HG03280 (cell line): ENCODE results near the gene RNF25.
"Not testable (repeated sequence)": the region's sequence is repeated elsewhere in the genome, so short reads cannot be mapped to it uniquely, and the experiment has no call there.

Source experiments
- ATAC-seq: cut with Tn5 transposase; IDR thresholded peaks from one replicate; pipeline ENCODE4 v1.9.1; 2021; ENCODE audit warnings: mild to moderate bottlenecking, moderate library complexity; ENCODE audit not compliant: unreplicated experiment

Gene RNF25

DNA sequence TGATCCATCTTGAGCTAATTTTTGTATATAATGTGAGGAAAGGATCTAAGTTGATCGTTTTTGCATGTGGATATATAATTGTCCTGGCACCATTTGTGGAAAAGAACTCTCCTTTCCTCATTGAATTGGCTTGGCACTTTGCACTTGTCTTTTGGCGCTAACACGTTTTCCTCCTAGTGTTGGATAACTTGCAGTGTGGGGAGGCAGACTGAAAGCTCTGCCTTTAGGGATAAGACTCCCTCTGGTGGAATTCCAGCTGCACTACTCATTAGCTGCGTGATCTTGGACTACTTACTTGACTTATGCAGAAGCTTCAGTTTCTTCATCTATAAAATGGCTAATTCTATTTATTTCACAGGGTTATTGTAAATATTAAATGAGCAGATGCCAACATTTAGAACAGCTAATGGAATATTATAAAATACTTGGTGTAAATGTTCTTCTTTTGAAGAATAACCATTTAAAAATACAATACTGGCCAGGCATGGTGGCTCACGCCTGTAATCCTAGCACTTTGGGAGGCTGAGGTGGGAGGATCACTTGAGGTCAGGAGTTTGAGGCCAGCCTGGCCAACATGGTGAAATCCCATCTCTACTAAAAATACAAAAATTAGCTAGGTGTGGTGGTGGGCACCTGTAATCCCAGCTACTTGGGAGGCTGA is 15.7 kb upstream of the RNF25 start:
- ATAC-seq: not testable (repeated sequence)

DNA sequence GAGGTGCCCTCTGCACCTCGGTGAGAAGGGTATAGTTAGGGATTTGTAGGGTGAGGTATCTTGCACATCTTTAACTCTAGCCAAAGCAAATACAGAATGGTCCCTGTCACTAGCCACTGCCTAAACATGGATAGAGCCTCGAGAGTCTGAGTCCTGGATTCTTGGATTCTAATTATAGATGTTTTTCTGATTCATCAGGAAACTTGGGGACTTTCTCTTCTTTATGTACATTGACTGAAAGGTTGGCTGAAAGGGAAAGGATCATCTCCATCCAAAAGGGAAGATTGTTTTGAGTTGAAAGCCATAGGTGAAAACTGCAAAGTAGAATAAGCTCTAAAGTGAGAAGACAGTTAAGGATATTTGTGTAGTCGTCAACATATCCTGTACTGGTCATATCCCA is 8.3 kb upstream of the RNF25 start:
- no peak for ATAC-seq

DNA sequence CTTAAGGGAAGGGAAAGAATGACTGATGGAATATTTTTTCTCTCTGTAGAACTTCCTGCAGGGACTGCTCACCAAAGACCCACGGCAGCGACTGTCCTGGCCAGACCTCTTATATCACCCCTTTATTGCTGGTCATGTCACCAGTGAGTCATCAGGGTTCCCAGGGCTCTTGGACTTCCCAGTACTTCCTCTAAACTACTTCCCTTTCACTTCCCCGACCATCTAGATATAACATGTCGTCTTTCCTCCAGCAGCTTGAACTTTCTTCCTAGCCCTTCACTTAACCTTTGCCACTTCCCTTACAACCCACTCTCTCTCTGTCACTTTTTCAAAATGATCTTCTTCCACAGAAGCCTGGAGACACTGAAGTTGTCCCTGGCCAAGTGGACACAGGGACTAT is 7.3 kb upstream of the RNF25 start:
- no peak for ATAC-seq

DNA sequence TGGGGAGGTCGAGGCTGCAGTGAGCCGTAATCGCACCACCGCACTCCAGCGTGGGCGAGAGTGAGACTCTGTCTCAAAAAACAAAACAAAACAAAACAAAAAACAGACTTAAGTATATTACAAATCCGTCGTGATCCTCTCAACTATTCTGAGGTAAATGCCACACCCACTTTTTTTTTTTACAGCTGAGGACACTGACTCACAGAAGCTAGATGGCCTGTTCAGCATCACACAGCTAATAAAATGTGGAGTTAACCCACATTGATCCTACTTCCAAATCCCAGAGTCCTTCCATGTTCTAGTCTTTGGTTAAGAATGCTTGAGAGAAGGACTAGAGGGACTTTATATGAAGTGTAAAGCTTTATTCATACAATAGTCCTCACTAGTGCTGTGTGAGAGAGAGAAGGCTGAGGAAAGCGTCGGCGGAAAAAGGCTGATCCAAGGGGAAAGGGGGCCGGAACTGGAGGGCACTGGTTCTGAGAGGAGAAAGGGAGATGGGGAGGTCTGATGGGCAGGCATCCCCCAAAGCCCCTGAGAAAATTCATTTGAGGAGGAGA is 627 bp downstream of the RNF25 start:
- no peak for ATAC-seq

DNA sequence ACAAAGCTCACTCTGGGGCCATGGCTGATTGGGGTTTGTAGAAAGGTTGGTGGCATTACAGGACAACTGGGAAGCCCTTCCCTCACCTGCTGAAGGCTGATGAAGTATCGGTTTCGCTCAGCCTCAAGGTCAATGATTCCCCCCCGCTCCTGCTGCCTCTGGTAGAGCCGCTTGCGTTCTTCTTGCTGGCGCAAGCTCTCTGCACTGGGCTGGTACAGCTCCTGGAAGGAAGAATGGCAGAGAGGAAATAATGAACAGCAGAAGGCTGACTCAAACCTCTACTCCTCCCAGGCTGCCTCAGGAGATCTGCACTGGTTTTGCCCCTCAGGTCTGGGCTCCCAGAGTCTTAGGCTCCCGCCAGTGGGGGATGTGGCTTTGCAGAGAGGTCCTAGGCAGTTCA is 7.1 kb downstream of the RNF25 start:
- no peak for ATAC-seq

DNA sequence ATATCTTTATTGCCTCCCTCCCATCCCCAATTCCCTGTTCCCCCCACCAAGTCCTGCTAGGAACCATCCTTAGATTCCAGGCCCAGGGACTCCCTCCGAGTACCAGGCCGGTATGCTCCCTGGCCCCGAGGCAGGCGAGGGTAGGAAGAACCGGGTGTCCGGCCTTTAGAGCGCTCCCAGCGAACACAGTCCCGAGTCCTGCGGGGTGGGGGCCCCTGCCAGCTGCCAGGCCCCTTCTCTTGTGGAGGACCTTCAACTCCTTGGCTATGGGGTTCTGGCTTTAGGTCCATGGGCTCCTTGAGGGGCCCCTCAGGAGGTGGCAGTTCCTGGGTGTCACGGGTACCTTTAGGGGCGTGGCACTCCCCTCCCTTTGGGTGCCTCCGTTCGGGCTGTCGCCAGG is 7.9 kb downstream of the RNF25 start:
- ATAC-seq: no peak

DNA sequence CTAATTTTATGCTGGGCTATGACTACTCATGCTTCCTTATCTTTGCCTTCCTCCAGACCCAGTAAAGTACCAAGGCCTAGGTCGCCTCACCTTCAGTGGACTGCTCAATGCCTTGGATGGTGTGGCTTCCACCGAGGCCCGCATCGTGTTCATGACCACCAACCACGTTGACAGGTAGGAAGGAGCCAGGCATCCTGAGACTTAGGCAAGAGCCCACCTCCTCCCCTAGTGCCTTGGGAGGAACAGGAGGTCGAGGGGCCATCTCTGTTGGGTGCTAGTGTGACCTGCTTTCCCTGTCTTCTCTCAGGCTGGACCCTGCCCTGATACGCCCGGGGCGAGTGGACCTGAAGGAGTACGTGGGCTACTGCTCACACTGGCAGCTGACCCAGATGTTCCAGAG is 9.0 kb downstream of the RNF25 start:
- no peak for ATAC-seq

DNA sequence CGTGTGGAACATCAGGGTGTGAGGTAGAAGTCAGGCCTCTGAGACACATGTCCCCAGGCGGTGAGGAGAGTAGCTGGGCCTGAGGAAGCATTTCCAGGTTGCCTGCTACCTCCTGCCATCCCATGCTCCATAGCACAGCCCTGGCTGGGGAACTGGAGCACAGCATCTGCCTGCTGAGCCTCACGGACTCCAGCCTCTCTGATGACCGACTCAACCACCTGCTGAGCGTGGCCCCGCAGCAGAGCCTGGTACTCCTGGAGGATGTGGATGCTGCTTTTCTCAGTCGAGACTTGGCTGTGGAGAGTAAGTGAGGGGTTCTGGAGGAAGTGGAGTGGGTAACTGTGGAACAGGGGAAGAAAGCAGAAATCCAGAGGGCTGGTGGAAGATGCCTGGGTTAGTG is 9.4 kb downstream of the RNF25 start:
- no peak for ATAC-seq

DNA sequence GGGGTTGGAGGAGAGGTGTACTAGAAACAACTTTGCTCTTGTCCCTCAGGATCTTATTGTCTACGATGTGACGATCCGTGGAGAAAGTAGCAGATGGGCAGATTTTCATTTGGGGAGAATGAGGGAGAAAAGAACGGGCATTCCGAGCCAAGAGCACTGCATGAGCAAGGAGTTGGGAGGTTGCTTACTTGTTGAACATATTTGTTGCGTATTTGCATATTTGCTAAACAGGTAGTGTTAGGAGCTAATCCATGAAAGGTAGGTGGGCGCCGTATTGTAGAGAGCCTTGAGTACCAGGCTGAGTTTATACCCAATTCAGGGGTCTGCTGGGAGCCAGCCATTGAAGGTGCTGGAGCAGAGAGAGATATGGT is 11.8 kb downstream of the RNF25 start:
- no peak for ATAC-seq

DNA sequence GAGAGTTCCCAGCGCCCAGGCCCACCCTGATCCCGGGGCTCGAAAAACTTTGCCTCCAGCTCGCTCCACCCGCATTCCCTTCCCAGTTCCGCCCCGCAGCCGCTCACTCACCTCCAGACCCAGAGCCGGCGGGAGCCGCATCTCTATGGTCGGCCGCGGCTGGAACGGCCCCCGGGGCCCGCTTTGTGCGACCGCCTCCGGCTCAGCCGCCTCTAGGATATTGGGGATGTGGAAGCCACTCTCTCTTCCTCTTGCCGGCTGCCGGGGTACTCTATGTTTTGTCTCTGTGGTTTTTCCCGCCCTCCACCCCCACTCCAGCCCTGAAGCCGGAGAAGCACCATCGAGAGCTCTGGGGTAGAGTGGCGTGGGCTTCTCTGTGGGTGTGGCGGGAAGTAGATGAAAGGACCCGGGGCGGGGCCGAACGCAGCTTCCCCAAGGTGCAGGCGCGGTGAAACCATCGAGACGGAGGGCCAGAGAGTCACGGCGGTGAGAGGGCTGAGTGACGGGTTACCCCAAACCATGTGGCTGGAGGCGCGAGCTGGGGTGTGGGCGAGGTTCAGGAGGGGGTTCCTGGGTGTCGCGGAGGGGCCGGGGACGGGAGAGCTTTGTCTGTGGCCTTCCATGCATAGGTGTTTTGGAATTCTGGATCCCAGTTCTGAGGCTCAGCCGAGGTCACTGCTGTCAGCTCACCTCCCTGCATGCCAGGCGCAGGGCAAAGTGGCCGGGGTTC is 12.4 kb downstream of the RNF25 start, which contains the start of the genes BCS1L and ZNF142:
BCS1L (plus strand) TSS at position 426 of the 730 bp plus-strand sequence. CDS start 1,305 bp downstream, outside the sequence.
ZNF142 (minus strand) TSS at position 366 of the 730 bp plus-strand sequence. CDS start 3,194 bp downstream, outside the sequence.
- peak; percentile 92 for ATAC-seq

DNA sequence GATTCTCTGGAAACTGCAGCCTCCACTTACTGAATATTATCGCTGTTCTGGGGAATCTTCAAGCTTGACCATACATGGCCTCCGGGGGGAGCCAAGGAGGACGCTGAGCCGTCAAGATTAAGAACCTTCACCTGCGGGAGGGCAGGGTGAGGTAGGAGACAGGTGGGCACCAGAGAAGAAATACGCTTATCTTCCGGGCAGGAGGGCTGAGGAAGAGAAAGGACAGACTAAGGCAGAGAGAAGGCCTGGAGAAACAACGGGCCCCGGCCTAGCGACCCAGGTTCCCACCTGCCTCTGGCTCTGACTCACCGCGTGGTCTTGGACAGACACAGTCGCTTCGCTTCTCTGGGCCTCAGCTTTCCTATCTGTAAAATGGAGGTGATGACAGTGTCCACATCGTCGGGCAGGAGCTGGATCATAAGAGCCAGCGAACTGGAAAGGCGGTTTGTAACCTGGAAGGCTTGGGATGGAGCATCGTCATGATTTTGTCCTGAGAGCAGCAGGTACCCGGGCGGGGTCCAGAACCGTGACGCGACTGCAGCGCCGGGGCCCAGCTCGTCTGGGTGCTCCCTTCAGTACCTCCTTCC is 13.0 kb downstream of the RNF25 start:
- peak; percentile 41 for ATAC-seq

DNA sequence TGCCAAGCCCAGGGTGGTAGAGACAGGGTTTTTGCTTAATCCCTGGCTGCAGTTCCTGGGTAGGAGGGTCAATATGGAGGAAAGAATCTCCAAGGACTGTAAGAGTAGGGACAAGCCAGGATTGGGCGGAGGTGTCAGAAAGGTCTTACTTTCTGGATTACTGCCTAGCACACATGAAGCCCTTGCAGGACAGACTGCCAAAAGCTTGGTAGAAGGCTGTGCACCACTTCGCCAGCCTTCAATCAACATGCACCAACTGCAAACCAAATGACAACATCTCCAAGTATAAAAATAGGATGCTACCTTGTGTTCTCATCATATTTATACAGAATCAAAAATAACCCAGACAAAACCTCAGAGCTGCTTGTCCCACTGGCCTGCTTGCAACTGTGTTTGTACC is 16.1 kb downstream of the RNF25 start:
- ATAC-seq: no peak

DNA sequence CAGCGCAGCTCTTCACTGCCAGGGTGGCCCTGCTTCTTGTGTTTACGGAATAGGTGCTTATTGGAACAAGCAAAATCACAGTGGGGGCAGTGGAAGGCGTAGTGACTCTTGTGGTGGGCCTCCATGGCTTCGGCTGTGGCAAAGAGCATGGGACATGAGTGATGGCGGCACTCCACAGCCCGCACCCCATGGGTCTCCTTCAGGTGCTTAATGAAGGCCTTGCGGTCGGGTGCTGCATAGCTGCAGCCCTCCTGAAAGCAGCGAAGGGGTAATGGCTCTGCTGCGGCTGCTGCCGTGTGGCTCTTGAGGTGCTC is 23.1 kb downstream of the RNF25 start:
- no peak for ATAC-seq

DNA sequence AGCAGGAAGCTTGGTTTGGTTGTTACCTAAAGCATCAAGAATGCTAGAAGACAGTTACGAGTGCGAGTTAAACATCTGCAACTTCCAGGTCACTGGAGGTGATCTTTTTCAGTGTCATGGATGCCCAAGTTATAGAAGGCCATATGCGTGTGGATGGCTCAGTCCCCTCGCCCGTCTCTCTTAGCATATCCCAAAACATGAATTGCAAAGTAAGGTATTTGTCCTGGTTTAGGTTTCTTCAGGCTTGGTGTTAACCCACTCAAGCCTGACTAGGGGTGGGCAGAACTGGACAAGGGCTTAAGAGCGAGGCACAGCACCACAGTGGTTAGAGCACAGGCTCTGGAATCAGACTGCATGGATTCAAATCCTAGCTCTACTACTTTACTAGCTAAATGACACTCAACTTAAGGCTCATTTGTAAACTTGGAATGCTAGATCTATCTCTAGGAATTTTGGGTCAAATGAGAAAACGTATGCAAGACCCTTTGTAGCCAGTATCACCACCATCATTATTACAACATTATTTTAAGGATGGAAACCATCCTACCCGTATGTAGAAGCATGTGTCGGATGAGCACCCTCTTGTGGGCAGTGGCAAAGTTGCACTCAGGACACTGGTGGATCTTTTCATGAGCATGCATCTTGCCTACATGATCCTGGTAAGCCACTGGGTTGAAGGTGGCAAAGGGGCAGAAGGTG is 23.6 kb downstream of the RNF25 start:
- ATAC-seq: no peak

DNA sequence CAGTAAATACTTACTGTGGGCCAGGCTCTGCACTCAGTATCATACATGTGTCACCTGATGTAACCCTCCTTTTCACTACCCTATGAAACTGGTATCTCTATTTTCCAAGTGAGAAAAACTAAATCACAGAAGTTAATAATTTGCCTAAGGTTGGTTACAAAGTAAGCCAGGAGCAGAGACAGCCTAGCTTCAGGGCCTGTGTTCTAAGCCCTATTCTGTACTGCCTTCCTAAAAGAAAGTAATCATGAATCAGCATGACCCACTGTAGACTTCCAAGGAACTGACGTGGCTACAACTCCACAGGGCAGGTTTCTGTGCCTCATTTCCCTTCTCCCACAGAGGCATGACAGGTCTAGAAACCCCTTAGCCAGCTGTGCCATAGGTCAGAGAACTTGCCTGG is 26.7 kb downstream of the RNF25 start:
- ATAC-seq: no peak

DNA sequence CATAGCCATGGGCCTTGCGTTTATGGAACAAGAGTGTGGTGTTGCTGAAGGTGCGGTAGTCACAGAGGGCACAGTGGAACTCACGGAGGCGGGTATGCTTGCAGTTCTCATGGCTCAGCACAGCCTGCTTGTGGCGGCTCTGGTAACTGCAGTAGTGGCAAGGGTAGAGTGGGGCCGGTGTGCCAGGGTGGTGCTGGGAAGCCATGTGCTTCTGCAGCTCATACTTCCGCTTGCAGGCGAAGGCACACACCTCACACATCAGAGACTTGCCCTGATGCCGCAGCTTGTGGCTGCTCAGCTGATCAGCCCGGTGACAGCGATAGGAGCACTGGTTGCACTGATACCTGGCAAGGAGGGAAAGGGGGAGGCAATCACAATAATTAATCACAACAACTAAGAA is 27.1 kb downstream of the RNF25 start:
- no peak for ATAC-seq

DNA sequence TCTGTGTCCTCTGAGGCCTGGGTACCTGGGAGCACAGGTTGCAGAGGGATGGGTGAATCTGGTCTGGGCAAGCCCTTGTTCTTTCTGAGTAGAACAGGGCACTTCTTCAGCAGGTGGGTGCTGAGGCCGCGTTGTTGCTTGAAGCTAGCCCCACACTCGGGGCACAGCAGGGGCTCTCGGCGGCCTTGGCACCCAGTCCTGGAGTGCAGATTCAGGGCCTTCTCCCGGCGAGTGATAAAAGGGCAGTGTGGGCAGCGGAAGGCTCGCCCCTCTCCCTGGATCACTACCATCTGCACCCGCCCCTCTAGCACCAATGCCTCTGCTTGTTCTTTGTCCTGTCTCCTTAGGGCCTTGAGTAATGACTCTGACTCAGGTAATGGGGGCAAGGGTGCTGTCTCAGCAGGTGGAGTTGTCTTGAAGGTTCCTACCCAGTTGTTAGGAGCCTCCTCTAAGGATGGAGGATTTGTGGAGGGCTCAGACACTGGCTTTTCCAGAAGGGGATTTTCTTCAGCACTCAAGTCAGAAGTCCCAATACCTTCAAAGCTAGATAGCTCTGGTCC is 28.0 kb downstream of the RNF25 start:
- no peak for ATAC-seq

DNA sequence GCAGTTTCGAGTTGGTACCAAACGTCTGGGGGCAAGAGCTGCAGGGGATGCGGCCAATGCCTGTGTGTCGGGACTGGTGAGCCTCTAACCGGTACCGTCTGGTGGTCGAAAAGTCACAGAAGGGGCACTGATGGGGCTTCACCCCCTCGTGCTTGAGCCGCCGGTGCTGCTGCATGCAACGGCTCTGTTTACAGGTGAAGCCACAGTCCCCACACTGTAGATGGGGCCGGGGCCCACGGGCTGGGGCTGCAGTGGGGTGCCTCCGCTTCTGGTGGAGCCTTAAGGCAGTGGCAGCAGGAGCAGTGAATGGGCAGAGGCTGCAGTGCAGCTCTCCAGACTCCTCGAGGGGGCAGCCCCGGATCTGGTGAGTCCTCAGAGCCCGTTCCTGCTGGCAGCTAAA is 29.0 kb downstream of the RNF25 start:
- ATAC-seq: no peak

DNA sequence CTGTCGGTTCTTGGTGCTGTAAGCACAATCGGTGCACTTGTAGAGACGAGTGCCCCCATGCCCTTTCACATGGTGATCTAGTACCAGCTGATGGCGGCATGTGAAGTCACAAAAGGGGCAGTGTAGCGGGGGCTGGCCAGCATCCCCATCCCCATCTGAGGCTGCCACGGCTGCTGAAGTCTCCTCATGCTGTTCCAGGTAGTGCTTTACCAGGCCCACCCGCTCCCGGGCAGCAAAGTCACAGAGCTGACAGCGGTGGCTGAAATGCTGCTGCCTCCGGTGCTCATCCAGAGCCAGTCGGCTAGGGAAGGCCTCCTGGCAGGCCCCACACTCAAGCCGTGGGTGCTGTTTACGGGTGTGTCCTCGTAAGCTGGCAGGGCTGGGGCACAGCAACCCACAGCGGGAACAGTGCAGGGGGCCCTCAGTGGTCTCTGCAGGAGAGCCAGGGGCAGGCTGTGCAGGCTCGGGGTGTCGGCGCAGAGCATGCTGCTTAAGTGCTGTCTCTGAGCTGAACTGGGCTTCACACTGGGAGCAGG is 29.6 kb downstream of the RNF25 start:
- ATAC-seq: no peak

DNA sequence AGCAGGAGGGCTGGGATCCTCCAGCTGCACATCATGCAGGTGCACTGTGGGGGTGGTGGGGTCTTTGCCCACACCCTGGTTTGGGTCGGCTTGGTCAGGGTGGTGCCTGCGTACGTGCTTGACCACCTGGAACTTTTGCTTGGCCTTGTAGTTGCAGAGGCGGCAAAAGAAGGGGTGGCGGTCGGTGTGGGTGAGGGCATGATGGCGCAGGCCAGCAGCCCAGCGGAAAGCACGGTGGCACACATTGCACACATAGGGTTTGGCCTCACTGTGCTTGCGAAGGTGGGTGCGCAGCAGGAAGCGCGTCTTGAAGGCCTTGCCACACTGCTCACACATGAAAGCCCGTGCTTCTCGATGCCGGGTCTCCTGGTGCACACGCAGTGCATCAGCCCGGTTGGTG is 33.4 kb downstream of the RNF25 start:
- no peak for ATAC-seq

DNA sequence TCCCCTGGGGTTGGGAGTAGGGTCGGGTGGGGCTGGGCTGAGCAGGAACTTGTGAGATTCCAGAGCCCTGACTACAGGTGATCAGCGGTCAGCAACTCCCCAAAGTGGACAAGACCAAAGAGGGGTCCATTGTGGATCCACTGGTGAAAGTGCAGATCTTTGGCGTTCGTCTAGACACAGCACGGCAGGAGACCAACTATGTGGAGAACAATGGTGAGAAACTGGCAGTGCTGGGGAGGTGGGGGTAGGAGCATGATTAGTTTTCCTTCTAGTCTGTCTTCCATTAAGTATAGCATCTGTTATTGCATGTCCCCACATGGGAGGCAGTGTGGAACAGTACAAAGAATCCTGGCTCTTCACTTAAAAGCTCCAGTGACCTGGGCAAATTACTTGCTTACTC is 36.1 kb downstream of the RNF25 start:
- no peak for ATAC-seq
